BLaER1 treated with 17β-estradiol and CSF1 and Interleukin-3, amounts not matched to agents 10 nM and 100 nM (cell line): ENCODE data around the gene MAP2K5.
A peak's percentile ranks its signal among the peaks of the same experiment; 100 is the strongest.

Experiments used
- H3K27ac ChIP-seq, 11 experiments: shearing (Covaris generic); formaldehyde crosslinking; 2 replicates each; pipeline ENCODE4 v1.8.1; 2022
- H3K27me3 ChIP-seq, 11 experiments: shearing (Covaris generic); formaldehyde crosslinking; 2 replicates each; pipeline ENCODE4 v1.8.1; 2022
- H3K36me3 ChIP-seq, 11 experiments: shearing (Covaris generic); formaldehyde crosslinking; 2 replicates each; pipeline ENCODE4 v1.8.1; 2022
- H3K4me1 ChIP-seq, 10 experiments: shearing (Covaris generic); formaldehyde crosslinking; 2 replicates each; pipeline ENCODE4 v1.8.1; 2022
- H3K4me2 ChIP-seq, 11 experiments: shearing (Covaris generic); formaldehyde crosslinking; 2 replicates each; pipeline ENCODE4 v1.8.1; 2022
- H3K4me3 ChIP-seq, 10 experiments: shearing (Covaris generic); formaldehyde crosslinking; 2 replicates each; pipeline ENCODE4 v1.8.1; 2022
- H3K9ac ChIP-seq, 11 experiments: shearing (Covaris generic); formaldehyde crosslinking; 2 replicates each; pipeline ENCODE4 v1.8.1; 2022
- H3K9me3 ChIP-seq, 11 experiments: shearing (Covaris generic); formaldehyde crosslinking; replicated peaks in 1 of 11; 2 replicates each; pipeline ENCODE4 v1.8.1; 2022
- H4K20me1 ChIP-seq, 11 experiments: shearing (Covaris generic); formaldehyde crosslinking; 2 replicates each; pipeline ENCODE4 v1.8.1; 2022
- Cebpa-rat ChIP-seq, 11 experiments: shearing (Covaris generic); IDR thresholded peaks; 2 replicates each; pipeline ENCODE4 v1.8.1; 2022

Gene MAP2K5

GRCh38 chr15:67774626-67775025 lies 232.1 kb downstream of the MAP2K5 start:
- H3K4me1 ChIP-seq = peaks cover under 1 to 15% (median 10%) of the 10 kb centered on the region in 10 experiments; a peak in 18 of 20 replicates
- H3K27me3 ChIP-seq = no peaks in the 10 kb centered on the region
- peaks cover 0 to 42% (median 9%) of the 10 kb centered on the region in 11 experiments; a peak in 8 of 22 replicates for H3K36me3 ChIP-seq
- H4K20me1 ChIP-seq = no peaks in the 10 kb centered on the region
- no peak overlapping the region for H3K27ac ChIP-seq
- no peak overlapping the region for H3K9ac ChIP-seq
- TF ChIP-seq Cebpa-rat (IDR thresholded peaks at IDR 0.05) = no peak
- no peak overlapping the region for H3K4me3 ChIP-seq
- H3K4me2 ChIP-seq = no peak overlapping the region
- H3K9me3 ChIP-seq = no peaks in the 10 kb centered on the region

GRCh38 chr15:67775250-67775649 lies 232.7 kb downstream of the MAP2K5 start:
- H3K9me3 ChIP-seq = no peaks in the 10 kb centered on the region
- no peak overlapping the region for H3K4me2 ChIP-seq
- peaks cover 7 to 21% (median 15%) of the 10 kb centered on the region in 10 experiments; a peak in 18 of 20 replicates for H3K4me1 ChIP-seq
- no peaks in the 10 kb centered on the region for H3K27me3 ChIP-seq
- no peak for TF ChIP-seq Cebpa-rat (IDR thresholded peaks at IDR 0.05)
- H3K9ac ChIP-seq = no peak overlapping the region
- peaks cover 0 to 35% (median 7%) of the 10 kb centered on the region in 11 experiments; a peak in 8 of 22 replicates for H3K36me3 ChIP-seq
- H4K20me1 ChIP-seq = no peaks in the 10 kb centered on the region
- no peak overlapping the region for H3K27ac ChIP-seq
- no peak overlapping the region for H3K4me3 ChIP-seq

- Histone ChIP-seq H3K36me3 (peaks cover 0 to 35% (median 5%) of the 10 kb centered on the region in 11 experiments; a peak in 5 of 22 replicates), H3K4me3 (no peak overlapping the region), H3K4me1 (peaks cover 7 to 29% (median 22%) of the 10 kb centered on the region in 10 experiments; a peak in 19 of 20 replicates), H3K9me3 (no peaks in the 10 kb centered on the region), H4K20me1 (no peaks in the 10 kb centered on the region), H3K4me2 (peak overlapping the region in 5 of 11 experiments; percentile 16 to 53 (median 39); a peak in 7 of 22 replicates), H3K27me3 (no peaks in the 10 kb centered on the region), H3K9ac (no peak overlapping the region), H3K27ac (no peak overlapping the region)
- no peak for TF ChIP-seq Cebpa-rat (IDR thresholded peaks at IDR 0.05)
Observed at GRCh38 chr15:67775998-67776397, 233.5 kb downstream of the MAP2K5 start.

DNA sequence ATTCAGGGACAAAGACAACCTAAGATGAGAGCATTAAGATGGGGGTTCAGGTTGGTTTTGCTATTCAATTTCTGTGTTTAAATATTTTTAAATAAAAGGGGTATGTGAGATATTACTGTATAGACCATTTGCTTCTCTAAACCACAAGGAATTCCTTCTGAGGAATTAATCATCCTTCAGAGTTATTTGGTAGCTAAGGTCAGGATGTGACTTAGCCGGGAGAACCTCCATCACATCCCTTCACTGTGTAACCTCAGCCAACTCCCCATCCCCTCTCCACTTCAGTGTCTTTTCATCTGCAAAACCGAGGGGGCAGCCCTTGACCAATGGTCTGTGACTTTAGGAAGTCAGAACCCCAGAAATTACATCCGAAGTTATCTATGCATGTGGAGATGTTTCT lies 234.1 kb downstream of the MAP2K5 start:
- no peak overlapping the region for H3K27ac ChIP-seq
- no peak overlapping the region for H3K4me3 ChIP-seq
- no peaks in the 10 kb centered on the region for H3K27me3 ChIP-seq
- H3K4me2 ChIP-seq = peak overlapping the region in 6 of 11 experiments; percentile 6 to 53 (median 33); a peak in 9 of 22 replicates
- H3K36me3 ChIP-seq = peaks cover 0 to 30% (median 5%) of the 10 kb centered on the region in 11 experiments; a peak in 4 of 22 replicates
- peaks cover 7 to 35% (median 28%) of the 10 kb centered on the region in 10 experiments; a peak in 19 of 20 replicates for H3K4me1 ChIP-seq
- TF ChIP-seq Cebpa-rat (IDR thresholded peaks at IDR 0.05) = no peak
- no peaks in the 10 kb centered on the region for H3K9me3 ChIP-seq
- no peaks in the 10 kb centered on the region for H4K20me1 ChIP-seq
- no peak overlapping the region for H3K9ac ChIP-seq

DNA sequence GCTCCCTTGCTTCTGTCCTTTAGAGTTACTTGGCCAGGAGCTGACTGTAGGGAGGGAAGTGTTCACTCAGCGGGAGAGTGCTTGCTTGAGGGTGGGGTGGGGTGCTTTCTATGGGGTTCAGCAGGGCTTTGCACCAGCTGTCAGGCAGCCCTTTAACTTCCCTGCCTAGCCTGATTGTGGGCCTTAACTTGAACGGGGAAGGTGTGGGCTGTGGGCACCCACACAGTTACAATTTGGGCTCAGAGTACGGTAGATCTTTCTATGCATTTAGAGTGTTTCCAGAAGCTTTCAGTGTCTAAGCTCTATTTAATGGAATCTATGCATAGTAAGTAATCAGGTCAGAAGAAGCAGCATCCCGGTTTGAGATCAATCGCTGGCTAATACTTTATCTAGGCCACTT lies 234.6 kb downstream of the MAP2K5 start:
- peak overlapping the region in 6 of 11 experiments; percentile 6 to 53 (median 33); a peak in 7 of 22 replicates for H3K4me2 ChIP-seq
- no peaks in the 10 kb centered on the region for H3K27me3 ChIP-seq
- H3K27ac ChIP-seq = no peak overlapping the region
- no peaks in the 10 kb centered on the region for H3K9me3 ChIP-seq
- H3K4me1 ChIP-seq = peaks cover 11 to 39% (median 32%) of the 10 kb centered on the region in 10 experiments
- no peak overlapping the region for H3K9ac ChIP-seq
- H4K20me1 ChIP-seq = no peaks in the 10 kb centered on the region
- H3K36me3 ChIP-seq = peaks cover 0 to 30% (median 5%) of the 10 kb centered on the region in 11 experiments; a peak in 4 of 22 replicates
- H3K4me3 ChIP-seq = no peak overlapping the region
- no peak for TF ChIP-seq Cebpa-rat (IDR thresholded peaks at IDR 0.05)

- no peaks in the 10 kb centered on the region for H3K9me3 ChIP-seq
- H3K4me3 ChIP-seq = no peak overlapping the region
- no peak overlapping the region for H3K4me2 ChIP-seq
- H3K36me3 ChIP-seq = peaks cover 0 to 30% (median 5%) of the 10 kb centered on the region in 11 experiments; a peak in 4 of 22 replicates
- no peak overlapping the region for H3K27ac ChIP-seq
- H3K27me3 ChIP-seq = no peaks in the 10 kb centered on the region
- H3K4me1 ChIP-seq = peaks cover 18 to 46% (median 39%) of the 10 kb centered on the region in 10 experiments
- H4K20me1 ChIP-seq = no peaks in the 10 kb centered on the region
- H3K9ac ChIP-seq = no peak overlapping the region
- TF ChIP-seq Cebpa-rat (IDR thresholded peaks at IDR 0.05) = no peak
Observed at GRCh38 chr15:67777773-67778172, 235.3 kb downstream of the MAP2K5 start.

- H3K9ac ChIP-seq = no peak overlapping the region
- H4K20me1 ChIP-seq = no peaks in the 10 kb centered on the region
- H3K27me3 ChIP-seq = no peaks in the 10 kb centered on the region
- no peak for TF ChIP-seq Cebpa-rat (IDR thresholded peaks at IDR 0.05)
- H3K4me3 ChIP-seq = no peak overlapping the region
- H3K4me1 ChIP-seq = peaks cover 30 to 58% (median 52%) of the 10 kb centered on the region in 10 experiments
- peaks cover 0 to 23% (median 4%) of the 10 kb centered on the region in 11 experiments; a peak in 3 of 22 replicates for H3K36me3 ChIP-seq
- no peak overlapping the region for H3K27ac ChIP-seq
- no peaks in the 10 kb centered on the region for H3K9me3 ChIP-seq
- no peak overlapping the region; a peak in 1 of 22 replicates for H3K4me2 ChIP-seq
Observed at GRCh38 chr15:67778968-67779548, 236.6 kb downstream of the MAP2K5 start.

DNA sequence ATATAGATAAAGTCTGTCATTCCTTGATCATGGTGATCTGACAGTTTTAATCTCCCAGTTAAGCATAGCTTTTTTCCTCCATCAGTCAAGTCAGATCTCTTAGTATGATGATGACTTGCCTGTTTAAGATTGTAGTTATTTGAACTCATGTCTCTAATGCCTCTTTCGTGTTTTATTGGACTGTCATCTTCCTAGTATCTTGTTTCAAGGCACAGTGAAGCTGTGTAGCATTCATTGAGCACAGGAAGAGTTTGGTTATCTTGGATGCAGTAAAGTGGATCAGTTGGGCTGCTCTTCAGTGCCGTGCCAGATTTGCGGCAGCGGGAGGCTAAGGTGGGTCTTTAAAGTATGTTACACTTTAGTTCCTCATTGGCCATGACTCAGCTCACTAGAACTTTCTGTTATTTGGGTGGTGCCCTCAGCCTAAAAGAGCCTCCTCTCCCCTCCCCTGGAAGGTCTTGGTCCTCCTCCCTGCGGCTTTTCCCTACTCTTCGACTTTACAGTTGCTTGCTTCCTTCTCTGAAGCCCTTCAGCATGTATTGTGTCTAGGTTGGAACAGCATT lies 237.1 kb downstream of the MAP2K5 start:
- no peak for TF ChIP-seq Cebpa-rat (IDR thresholded peaks at IDR 0.05)
- Histone ChIP-seq H3K4me1 (peaks cover 36 to 64% (median 58%) of the 10 kb centered on the region in 10 experiments), H3K9ac (no peak overlapping the region), H3K36me3 (peaks cover 0 to 18% (median 3%) of the 10 kb centered on the region in 11 experiments; a peak in 3 of 22 replicates), H3K9me3 (no peaks in the 10 kb centered on the region), H3K27me3 (no peaks in the 10 kb centered on the region), H3K4me2 (peak overlapping the region in 10 of 11 experiments; percentile 22 to 97 (median 70); a peak in 15 of 22 replicates), H3K27ac (no peak overlapping the region), H3K4me3 (no peak overlapping the region), H4K20me1 (peaks cover 0 to 4% (median 0%) of the 10 kb centered on the region in 11 experiments; a peak in 1 of 22 replicates)

DNA sequence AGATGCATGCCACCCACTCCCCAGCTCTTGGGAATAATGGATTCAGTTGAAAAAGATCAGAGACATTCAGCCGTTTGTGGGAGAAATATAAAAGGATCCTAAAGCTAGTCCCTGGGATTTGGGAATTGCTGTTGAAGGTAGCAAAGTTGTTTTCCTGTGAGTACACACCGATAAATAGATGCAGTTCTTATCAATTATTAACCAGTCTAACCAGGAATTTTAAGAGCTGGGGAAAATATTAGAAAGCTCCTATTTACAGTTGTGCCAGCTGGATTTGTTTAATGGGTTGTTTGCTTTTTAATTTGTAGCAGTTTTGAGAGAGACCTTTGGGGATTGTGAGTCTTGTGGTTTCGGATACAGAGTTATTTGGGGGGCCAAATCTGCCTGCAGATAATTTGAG lies 238.6 kb downstream of the MAP2K5 start:
- Histone ChIP-seq H3K36me3 (peaks cover 0 to 3% (median 0%) of the 10 kb centered on the region in 11 experiments; a peak in 1 of 22 replicates), H4K20me1 (peaks cover 0 to 4% (median 0%) of the 10 kb centered on the region in 11 experiments; a peak in 1 of 22 replicates), H3K9ac (peak overlapping the region in 1 of 11 experiments; percentile 74; a peak in 1 of 22 replicates), H3K4me2 (peak overlapping the region in 8 of 11 experiments; percentile 77 to 97 (median 85); a peak in 16 of 22 replicates), H3K4me1 (peaks cover 36 to 78% (median 72%) of the 10 kb centered on the region in 10 experiments), H3K27me3 (no peaks in the 10 kb centered on the region), H3K4me3 (no peak overlapping the region), H3K27ac (peak overlapping the region in 3 of 11 experiments; percentile 84 to 92 (median 84); a peak in 2 of 22 replicates), H3K9me3 (no peaks in the 10 kb centered on the region)
- TF ChIP-seq Cebpa-rat (IDR thresholded peaks at IDR 0.05) = no peak
